ELR (cell line): ENCODE results near the gene WNT5A.

ENCODE experiments used
- DNase-seq: peaks from one replicate; pipeline ENCODE4 v3.0.0-alpha.2; 2015; ENCODE audit warnings: low read depth

The WNT5A gene

DNA sequence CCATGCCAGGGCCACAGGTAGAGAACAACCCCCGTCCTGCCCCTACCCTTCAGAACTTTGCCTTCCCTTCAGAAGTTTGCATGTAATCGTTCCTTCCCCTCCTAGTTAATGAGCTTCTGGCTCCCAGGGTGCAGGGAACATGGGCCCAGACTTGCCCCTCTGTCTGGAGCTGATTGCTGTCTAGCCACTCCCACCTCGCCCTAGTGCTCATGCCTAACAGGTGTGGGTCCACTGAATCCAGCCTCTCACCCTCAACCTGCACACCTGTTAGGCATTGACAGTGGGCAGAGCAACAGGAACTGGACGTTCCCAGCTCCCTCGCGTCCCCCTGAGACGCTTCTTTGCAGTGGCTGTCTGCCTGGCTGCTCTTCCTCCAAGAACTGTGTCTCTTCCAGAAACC is 40.3 kb downstream of the WNT5A start:
- DNase-seq: no peak

DNA sequence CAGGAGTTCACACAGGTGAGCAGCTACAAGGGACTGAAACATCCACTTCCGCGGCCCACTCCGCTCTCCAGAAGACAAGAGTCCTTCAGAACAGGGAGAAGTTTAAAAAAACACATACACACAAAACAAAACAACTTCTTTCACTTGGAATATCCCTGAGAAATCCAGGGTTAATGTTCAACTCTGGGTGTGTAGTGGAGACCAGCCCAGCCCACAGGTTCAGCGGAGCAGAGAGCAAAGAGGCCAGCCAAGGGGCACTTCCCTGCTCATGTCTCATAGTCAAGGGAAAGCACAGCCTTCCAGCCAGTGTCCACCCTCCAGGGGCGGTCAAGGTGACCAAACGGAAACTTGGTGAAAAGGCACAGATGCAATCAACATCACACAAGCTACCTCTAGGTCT is 41.6 kb downstream of the WNT5A start:
- DNase-seq: no peak

DNA sequence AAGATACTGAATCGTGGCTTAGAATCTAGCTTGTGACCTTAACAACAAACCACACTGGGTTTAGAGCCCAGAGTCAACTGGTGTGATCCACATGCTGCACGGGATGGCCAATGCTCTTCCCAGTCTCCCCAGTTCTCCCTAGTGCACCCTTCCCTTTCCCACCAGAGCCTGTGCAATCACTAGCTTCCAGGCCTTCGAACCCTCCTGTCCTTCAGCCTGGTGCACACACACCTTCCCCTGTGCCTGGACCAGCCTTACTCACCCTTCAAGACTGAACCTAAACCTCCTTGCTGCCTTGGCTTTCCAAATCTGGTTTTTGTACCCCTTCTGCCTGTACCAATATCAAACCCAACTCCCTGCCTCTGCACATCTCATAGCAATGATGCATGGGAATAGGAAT is 43.8 kb downstream of the WNT5A start:
- no peak for DNase-seq

DNA sequence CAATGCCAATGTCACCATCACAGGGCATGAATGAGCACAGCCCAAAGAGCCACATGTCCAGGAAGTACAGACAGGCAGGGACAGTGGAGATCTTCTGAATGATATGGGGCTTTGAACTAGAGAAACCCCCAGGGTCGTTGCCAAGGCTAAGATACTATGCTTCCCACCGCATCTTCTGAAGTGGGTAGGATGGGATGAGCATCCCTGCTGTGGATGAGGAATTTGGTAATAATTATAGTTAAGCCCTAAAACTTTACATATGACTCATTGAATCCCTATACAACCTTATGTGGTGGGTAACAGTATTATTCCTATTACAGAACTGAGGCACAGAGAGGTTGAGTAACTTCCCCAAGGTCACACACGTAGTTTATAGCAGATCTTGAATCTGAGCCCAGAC is 44.2 kb downstream of the WNT5A start:
- no peak for DNase-seq

- no peak for DNase-seq
Measured at GRCh38 chr3:55441499-55441898, 45.6 kb downstream of the WNT5A start.

GRCh38 chr3:55440104-55440708 is 46.9 kb downstream of the WNT5A start:
- DNase-seq: no peak

DNA sequence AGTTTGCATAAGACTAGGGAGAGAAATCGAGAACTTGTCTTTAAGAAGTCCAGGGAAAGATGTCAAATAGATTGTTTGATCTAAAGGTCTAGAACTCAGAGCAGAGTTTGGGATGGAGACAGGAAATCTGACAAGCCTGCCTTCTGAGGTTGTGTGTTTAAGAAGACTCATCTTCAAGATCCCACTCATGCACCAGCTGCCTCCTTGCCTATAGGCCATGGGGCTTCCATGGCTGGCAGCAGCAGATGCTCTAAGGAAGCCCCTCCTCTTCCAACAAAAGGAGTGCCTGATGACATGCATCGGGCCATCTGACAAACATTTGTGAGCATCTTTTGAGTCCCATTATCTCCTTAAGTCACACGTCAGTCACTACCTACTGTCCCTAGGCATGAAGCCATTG is 47.4 kb downstream of the WNT5A start:
- no peak for DNase-seq

- DNase-seq: no peak
Measured at GRCh38 chr3:55436644-55437043, 50.5 kb downstream of the WNT5A start.

DNA sequence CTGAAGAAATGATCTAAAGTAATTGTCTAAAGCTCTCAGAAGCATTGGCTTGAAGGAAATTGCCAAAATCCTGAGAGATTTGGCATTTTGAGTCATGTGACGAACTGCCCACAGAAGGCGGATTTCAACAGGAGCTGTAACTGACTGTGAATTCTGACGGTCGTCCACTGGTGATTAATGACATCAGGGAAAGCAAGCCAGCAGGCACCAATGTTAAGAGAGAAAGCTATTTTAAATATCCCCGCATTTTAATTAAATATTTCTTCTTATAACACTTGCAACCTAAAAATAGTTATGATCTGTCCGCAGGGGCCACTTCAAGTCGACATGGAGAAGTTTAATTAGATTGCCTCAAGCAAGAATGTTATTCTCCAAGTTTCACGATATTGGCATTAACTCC is 51.6 kb downstream of the WNT5A start:
- DNase-seq: no peak

DNA sequence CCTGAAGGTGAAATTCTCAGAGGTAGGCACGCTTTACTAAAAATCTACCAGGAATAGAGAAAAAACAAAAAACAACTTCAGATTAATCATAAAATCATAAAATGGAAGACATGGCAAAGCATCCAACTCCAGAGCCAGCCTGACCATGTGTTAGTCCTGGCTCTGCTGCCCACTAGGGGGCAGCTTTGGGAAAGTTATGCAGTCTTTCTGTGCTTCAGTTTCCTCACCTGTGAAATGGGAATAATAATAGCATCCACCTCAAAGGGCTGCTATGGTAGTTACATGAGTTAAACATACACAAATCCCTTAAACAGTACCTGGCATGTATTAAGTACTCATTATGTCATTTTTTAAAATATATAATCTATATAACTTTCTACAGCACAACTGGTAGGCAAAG is 52.3 kb downstream of the WNT5A start:
- DNase-seq: peak; percentile 53

DNA sequence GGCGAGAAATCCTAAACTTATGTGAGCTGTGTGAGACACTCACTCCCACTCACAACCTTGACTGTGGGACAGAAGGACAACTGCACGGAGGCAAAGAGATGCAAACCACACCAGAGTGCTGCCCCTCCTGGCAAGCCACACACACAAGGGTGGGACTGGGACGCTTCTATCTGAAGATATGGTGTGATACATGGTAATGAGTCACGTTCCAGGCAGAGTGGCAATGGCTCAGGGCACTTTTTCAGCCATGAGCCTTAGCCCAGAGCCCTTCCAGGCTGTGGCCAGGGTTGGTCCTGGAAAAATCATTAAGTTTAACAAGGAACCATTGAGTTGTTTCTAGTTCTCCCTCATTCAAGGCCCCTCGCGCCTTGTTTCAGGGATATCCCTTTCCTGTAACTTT is 56.1 kb downstream of the WNT5A start:
- DNase-seq: peak; percentile 9

GRCh38 chr3:55427739-55428138 is 59.4 kb downstream of the WNT5A start:
- no peak for DNase-seq

DNA sequence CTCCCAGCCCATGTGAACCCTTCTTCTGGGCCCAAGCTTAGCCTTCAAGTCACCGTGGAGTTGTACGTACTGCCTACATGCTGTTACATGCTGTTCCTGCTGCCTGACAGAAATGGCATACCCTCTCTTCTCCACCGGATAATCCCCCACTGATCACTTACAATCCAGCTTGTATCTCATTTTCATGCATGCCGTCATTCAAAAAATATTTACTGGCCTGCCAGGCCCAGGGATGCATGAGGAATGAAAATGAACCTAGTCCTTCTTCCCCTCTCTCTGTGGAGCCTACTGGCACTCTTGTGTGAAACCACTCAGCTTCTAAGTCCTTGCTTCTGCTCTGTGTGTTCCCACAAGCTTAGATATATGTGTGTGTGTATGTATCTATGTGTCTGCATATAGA is 60.6 kb downstream of the WNT5A start:
- peak; percentile 19 for DNase-seq

DNA sequence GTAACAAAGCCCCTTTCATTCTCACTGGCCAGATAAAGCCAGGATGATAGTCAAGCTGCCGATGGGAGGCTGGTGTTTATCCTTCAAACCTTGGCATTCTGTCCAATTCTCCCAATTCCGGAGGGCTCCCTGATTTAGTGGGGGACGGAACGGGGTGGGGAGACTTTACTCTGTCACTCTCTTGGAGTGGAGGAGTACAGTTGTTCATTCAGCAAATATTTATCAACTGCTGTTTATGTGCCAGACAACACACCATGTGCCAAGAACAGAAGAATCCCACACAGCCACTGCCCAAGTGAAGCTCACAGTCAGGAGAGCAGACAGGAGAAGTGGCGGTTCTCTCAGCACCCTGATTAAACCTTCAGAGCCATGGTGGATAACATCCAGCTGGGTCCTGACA is 63.3 kb downstream of the WNT5A start:
- DNase-seq: no peak

DNA sequence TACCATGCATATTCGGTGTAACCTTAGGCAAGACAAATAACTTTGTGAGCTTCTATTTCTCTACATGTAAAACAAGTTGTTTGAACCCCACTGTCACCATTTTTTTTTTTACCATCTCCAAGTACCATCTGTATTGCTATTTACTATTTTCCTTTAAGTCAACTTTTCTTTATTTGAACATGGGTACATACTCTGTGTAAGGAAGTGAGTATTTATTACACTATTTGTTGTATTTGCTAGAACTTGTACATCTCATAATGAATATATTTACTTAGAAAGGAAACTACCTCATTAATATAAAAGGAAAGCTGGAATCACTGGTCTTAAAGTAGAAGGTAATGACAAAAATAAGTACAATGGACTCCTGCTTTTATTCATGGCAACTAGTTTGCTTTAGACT is 69.9 kb downstream of the WNT5A start:
- DNase-seq: no peak

GRCh38 chr3:55416331-55416821 is 70.7 kb downstream of the WNT5A start:
- DNase-seq: peak; percentile 87
